A673 (cell line): ENCODE data around the gene BAIAP3. TPM values are rescaled to one million over a fixed set of nuclear protein-coding genes. Genes with fewer than 3 reads are reported as not detected.
"Not testable (repeated sequence)": the region's sequence is repeated elsewhere in the genome, so short reads cannot be mapped to it uniquely, and the experiment has no call there.

Experiments used
- BruUV-seq: library from RNA; stranded (reverse); fragments of 400-500 nt; replicated peaks from 2 replicates; lab custom pipeline; 2021; lab: Mats Ljungman, UMichigan
- CTCF ChIA-PET: fragments of 300-600 bp; sonication (Branson Sonifier 250); formaldehyde crosslinking; loops from one replicate; lab custom pipeline; 2022; ENCODE audit warnings: antibody characterized with exemption; lab: Charles Lee
- POLR2A ChIA-PET: fragments of 300-600 bp; sonication (Branson Sonifier 250); formaldehyde crosslinking; loops from one replicate; lab custom pipeline; 2022; ENCODE audit warnings: antibody characterized with exemption; ENCODE audit not compliant: low non-redundant PET; lab: Charles Lee
- DNase-seq: peaks from one replicate; pipeline ENCODE4 v3.0.0-alpha.2; 2015; ENCODE audit warnings: low spot score
- H3K27ac ChIP-seq: fragments of 200-600 bp; sonication (generic); 2 replicates; pipeline ENCODE4 v1.5.1; 2016; ENCODE audit warnings: mixed run types, low read depth, mild to moderate bottlenecking, mixed read lengths, antibody characterized with exemption, low read length; ENCODE audit not compliant: poor library complexity, severe bottlenecking
- H3K27me3 ChIP-seq: fragments of 200-600 bp; sonication (generic); replicated peaks from 2 replicates; pipeline ENCODE4 v1.6.1; 2017; ENCODE audit warnings: mixed run types, low read depth, mild to moderate bottlenecking, mixed read lengths, antibody characterized with exemption, low read length; ENCODE audit not compliant: insufficient read depth, poor library complexity
- H3K36me3 ChIP-seq: fragments of 200-600 bp; sonication (generic); 2 replicates; pipeline ENCODE4 v1.6.1; 2016; ENCODE audit warnings: mixed run types, mild to moderate bottlenecking, mixed read lengths, antibody characterized with exemption, low read length; ENCODE audit not compliant: insufficient read depth, poor library complexity, severe bottlenecking
- H3K4me1 ChIP-seq: fragments of 200-600 bp; sonication (generic); 2 replicates; pipeline ENCODE4 v1.6.1; 2017; ENCODE audit warnings: mixed run types, mild to moderate bottlenecking, mixed read lengths, antibody characterized with exemption, low read length; ENCODE audit not compliant: insufficient read depth, poor library complexity, severe bottlenecking
- H3K4me3 ChIP-seq: fragments of 200-600 bp; sonication (generic); 2 replicates; pipeline ENCODE4 v1.5.1; 2016; ENCODE audit warnings: low read depth, mixed run types, mild to moderate bottlenecking, mixed read lengths, low read length; ENCODE audit not compliant: poor library complexity, severe bottlenecking
- H3K9me3 ChIP-seq: fragments of 200-600 bp; sonication (generic); 2 replicates; pipeline ENCODE4 v1.6.1; 2016; ENCODE audit warnings: mixed run types, low read depth, mild to moderate bottlenecking, mixed read lengths, antibody characterized with exemption, low read length; ENCODE audit not compliant: poor library complexity, severe bottlenecking
- EZH2 ChIP-seq: fragments of 200-600 bp; sonication (generic); IDR thresholded peaks from 2 replicates; pipeline ENCODE4 v1.6.1; 2017; ENCODE audit warnings: borderline replicate concordance, low read depth, mild to moderate bottlenecking, mixed read lengths, antibody characterized with exemption, low read length; ENCODE audit not compliant: poor library complexity, severe bottlenecking
- intact Hi-C: fragments of 100-400 bp; cut with micrococcal nuclease; formaldehyde crosslinking; loops from one replicate; pipeline ENCODE4 v1.10.0; 2022; ENCODE audit not compliant: unreplicated experiment
- total RNA-seq: library from RNA; stranded (reverse); gene quantifications from 2 replicates; pipeline ENCODE4 v1.2.3, GENCODE V29; 2021
- TF ChIP-seq, protein P1 (sequence below): fragments of 300-800, 200-600 bp; sonication (generic); conservative IDR thresholded peaks from 2 replicates; pipeline ENCODE4 v1.5.1; 2017; ENCODE audit warnings: low read depth, mild to moderate bottlenecking, antibody characterized with exemption, low read length, moderate library complexity, mixed read lengths

The BAIAP3 gene
- total RNA-seq, 1 experiment from 2014 or later = 2.0 TPM

DNA sequence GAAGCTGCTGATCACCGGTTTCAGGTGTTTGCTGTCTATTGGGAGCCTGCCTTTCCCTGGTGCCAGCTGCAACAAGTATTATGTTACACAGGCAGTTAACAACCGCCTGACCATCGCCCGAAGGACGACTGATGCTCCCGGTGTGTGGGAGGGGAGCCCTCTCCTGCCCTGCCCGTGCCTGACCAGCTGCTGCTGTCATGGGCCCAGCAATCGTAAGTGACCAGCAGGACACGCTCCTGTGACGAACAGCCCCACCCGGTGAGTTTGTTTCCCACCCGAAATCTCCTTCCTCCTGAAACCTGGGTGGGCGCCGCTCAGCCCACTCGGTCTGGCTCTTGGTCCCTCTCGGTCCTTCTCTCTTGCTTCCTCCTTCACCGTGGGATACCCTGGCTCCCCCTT is 41.9 kb upstream of the BAIAP3 start:
- H3K4me3 ChIP-seq = no peak overlapping the region
- no peaks in the 10 kb centered on the region for H3K27me3 ChIP-seq
- H3K36me3 ChIP-seq = no peaks in the 10 kb centered on the region
- no peaks in the 10 kb centered on the region for H3K4me1 ChIP-seq
- BruUV-seq = no TSS peak
- ChIA-PET CTCF (no interaction called here), POLR2A (no interaction called here)
- DNase-seq = no peak
- intact Hi-C loops = no loop called here
- no peak overlapping the region for H3K27ac ChIP-seq
- H3K9me3 ChIP-seq = no peaks in the 10 kb centered on the region
- TF ChIP-seq, protein P1, sequence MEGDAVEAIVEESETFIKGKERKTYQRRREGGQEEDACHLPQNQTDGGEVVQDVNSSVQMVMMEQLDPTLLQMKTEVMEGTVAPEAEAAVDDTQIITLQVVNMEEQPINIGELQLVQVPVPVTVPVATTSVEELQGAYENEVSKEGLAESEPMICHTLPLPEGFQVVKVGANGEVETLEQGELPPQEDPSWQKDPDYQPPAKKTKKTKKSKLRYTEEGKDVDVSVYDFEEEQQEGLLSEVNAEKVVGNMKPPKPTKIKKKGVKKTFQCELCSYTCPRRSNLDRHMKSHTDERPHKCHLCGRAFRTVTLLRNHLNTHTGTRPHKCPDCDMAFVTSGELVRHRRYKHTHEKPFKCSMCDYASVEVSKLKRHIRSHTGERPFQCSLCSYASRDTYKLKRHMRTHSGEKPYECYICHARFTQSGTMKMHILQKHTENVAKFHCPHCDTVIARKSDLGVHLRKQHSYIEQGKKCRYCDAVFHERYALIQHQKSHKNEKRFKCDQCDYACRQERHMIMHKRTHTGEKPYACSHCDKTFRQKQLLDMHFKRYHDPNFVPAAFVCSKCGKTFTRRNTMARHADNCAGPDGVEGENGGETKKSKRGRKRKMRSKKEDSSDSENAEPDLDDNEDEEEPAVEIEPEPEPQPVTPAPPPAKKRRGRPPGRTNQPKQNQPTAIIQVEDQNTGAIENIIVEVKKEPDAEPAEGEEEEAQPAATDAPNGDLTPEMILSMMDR = no peak
- TF ChIP-seq EZH2 = no peak

DNA sequence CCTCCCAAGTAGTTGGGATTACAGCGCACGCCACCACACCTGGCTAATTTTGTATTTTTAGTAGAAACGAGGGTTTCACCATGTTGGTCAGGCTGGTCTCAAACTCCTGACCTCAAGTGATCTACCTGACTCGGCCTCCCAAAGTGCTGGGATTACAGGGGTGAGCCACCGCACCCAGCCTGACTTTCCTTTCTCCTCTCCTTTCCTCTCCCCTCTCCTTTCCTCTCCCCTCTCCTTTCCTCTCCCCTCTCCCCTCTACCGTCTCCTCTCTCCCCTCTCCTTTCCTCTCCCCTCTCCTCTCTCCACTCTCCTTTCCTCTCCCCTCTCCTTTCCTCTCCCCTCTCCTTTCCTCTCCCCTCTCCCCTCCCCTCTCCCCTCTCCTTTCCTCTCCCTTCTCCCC is 41.2 kb upstream of the BAIAP3 start:
- H3K9me3 ChIP-seq, H3K27me3 ChIP-seq, H3K27ac ChIP-seq, intact Hi-C loops, CTCF ChIA-PET, H3K4me3 ChIP-seq, DNase-seq, BruUV-seq, H3K4me1 ChIP-seq, H3K36me3 ChIP-seq, POLR2A ChIA-PET: not testable (repeated sequence)

DNA sequence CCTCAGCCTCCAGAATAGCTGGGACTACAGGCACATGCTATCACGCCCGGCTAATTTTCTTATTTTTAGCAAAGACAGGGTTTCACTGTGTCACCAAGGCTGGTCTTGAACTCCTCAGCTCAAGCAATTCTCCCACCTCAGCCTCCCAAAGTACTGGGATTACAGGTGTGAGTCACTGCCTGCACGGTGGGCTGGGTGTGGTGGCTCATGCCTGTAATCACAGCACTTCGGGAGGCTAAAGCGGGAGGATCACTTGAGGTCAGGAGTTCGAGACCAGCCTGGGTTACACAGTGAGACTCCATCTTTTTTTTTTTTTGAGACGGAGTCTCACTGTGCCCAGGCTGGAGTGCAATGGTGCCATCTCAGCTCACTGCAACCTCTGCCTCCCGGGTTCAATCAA is 40.6 kb upstream of the BAIAP3 start:
- intact Hi-C loops = not testable (repeated sequence)

DNA sequence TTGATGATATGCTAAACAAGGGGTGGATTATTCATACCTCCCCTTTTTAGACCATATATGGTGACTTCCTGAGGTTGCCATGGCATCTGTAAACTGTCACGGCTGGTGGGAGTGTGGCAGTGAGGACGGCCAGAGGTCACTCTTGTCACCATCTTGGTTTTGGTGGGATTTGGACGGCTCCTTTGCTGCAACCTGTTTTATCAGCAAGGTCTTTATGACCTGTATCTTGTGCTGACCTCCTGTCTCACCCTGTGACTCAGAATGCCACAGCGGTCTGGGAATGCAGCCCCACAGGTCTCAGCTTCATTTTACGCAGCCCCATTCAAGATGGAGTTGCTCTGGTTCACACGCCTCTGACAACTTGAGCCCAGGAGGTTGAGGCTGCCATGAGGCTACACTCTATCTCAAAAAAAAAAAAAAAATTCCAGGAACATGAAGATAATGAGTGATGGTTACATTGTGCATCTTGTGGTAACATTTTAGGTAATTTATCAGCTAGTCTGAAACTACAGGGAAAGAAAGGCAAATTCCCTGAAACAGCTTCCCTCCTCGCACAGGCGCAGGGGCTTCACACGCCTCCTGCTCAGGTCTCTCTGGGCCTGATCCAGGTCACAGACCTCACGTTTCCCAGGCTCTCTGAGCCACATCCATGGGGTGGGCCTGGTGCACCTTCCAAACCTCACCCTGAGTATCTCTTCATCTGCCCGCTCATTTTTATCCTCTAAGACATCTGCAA is 39.4 kb upstream of the BAIAP3 start:
- no peak for DNase-seq
- intact Hi-C loops = no loop called here
- no peaks in the 10 kb centered on the region for H3K4me1 ChIP-seq
- H3K4me3 ChIP-seq = no peak overlapping the region
- POLR2A ChIA-PET = interaction anchor here (0.5 kb wide), 1 partner anchor 476 kb away, joined by 9 read pairs; no protein-coding TSS in a partner anchor
- no peaks in the 10 kb centered on the region for H3K9me3 ChIP-seq
- CTCF ChIA-PET = interaction anchor here (0.7 kb wide), 1 partner anchor 257 kb away, joined by 3 read pairs; no protein-coding TSS in a partner anchor
- no peak for TF ChIP-seq EZH2
- TF ChIP-seq, protein P1 = no peak
- H3K36me3 ChIP-seq = no peaks in the 10 kb centered on the region
- no TSS peak for BruUV-seq
- no peak overlapping the region for H3K27ac ChIP-seq
- no peaks in the 10 kb centered on the region for H3K27me3 ChIP-seq

More for the DNA sequence above, 40.6 kb upstream of the BAIAP3 start:
- BruUV-seq, CTCF ChIA-PET, H3K36me3 ChIP-seq, H3K4me1 ChIP-seq, POLR2A ChIA-PET, DNase-seq, H3K27me3 ChIP-seq, H3K4me3 ChIP-seq, H3K27ac ChIP-seq, H3K9me3 ChIP-seq: not testable (repeated sequence)
